8988T (cell line): Measurements from ENCODE around the gene CNTN5.

Source experiments
- DNase-seq: peaks from one replicate; pipeline ENCODE4 v3.0.0; 2011

The CNTN5 gene

DNA sequence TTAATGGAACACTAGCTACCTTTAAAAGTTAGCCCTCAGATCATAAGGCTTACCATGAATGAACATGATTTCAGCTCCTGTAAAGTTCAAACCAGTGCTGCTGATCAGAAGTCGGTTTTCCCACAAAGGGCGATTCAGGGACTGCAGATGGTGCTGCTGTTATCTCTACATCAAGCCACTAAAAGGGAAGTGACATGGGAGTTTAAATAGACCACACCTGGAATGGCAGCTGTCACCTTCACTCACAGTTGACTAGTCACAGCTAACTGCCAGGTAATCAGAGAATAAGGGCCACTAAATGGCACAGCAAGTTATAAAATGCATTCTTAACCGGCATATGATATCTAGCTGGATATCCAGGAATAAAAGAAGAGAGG, 1085.2 kb downstream of the CNTN5 start:
- no peak for DNase-seq

DNA sequence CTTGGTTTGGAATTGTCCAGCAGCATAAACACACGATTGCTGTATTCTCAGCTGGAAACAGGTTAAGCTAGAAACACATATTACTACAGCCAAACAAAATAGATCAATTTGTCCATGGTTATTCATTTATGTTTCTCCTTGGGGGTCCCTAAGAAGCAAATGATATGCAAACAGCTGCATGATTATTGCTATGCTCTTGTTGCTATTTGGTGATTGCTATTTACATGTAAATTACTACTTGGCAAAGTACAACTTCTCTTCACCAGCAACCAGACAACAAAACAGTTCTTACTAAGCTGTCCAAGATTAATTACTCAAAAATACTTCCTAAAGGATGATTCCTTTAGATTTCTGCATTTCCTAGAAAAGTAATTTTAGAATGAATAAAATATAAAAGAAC, 1098.4 kb downstream of the CNTN5 start:
- DNase-seq, result no peak

DNA sequence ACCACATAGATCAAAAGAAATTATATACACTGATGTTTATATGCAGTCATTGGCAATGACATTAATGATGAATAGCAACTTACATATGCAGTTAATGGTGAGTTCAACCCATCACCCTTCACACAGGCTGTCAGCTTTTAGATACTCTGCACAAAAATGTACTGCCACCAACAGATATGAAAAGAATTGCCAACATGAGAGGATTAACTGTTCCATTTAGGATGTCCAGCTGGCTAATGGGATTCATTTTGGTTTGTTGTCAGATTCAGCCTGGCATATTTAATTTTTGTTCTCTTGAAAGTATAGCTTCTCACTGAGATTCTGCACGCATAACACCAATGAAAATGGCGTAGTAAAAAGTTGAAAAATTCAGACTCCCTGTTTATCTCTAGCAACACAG, 1112.4 kb downstream of the CNTN5 start:
- DNase-seq, result no peak

DNA sequence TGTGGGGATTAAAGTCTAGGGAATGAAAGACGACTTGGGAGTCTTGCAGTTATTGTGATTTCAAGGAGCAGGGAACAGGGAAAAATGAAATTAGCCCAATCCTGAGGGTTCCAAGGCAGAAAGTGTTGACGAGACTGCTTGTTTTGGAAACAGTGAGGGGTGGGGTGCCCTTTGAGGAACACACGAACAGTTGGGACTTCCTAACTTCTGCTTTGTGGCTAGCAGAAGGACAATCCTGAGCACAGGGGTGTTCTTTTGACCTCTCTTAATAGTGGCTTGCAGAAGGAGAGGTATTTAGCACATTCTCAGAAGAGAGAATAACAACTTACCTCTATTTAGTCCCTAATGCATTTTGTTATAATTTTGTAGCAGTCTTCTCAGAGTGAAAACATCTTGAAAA, 1120.5 kb downstream of the CNTN5 start:
- no peak for DNase-seq

DNA sequence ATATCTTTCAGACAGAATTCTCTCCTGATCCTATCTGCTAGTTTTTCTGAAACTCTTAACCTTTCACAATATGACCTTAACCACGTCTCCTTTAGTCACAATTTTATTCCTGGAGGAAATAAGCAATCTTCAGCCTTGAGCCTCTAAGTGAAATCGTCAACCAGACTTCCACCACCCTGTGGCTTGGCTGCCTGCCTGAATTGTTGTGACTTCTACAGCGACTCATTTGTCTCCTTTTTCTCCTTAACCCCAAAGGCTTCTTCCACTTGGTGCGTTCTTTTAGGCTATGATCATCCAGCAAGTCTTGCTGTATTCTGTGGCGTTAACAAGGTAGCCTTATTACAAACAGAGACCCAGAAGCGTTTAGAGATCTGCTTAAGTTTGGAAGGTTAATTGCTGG, 1131.2 kb downstream of the CNTN5 start:
- no peak for DNase-seq

DNA sequence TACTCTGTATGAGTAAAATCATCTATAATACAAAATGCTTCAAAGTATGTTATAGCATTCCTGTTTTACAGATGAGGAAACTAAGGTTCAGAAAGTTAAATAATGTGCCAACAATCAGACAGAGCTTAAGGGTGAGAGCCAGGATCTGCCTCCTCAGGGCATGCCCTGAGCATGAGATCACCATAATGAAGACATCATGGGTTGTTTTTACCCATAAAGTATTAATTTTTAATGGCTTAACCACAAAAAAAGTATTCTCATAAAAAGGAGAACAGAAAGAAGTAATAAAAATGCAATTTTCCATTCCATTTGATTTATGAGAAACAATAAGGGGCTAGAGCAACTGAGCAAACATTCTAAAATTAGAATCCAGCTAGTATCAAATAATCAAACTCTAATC, 1132.0 kb downstream of the CNTN5 start:
- DNase-seq, result no peak

DNA sequence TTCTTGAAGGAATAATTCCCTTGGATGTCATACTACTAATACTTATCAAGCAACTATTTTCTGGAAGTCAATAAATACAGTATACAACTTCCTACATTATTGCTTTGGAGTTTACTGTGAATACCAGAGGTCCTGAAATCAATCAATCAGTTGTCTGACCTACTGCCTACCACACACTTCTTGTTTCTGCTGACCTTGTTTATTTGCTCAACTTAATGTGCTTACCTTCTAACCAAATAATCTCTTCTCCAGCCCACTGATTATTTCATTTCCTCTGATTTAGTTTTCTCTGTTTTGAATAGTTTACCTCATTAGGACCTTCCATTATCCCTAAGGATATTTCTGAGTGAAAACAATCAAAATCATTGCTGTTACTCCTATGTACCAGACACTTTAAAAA, 1142.7 kb downstream of the CNTN5 start:
- no peak for DNase-seq

DNA sequence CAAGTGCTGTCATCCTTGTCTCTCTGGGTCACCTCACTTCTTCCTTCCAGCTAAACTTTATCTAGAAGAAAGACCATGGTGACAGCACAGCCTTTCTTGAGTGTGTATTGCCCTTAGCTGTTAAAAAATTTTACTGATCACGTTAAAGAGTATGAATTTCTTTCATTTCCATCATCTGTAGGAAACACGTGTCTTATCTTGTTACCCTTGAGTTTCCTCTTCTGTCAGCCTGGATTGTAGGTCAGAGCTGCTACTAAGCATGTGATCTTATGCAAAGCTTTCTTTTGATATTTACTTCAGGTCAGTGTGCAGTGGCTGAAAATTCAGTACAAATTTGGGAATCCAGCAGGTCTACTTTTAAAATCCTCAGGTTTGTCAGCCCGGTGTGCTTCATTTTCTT, 1154.1 kb downstream of the CNTN5 start:
- DNase-seq, result no peak

DNA sequence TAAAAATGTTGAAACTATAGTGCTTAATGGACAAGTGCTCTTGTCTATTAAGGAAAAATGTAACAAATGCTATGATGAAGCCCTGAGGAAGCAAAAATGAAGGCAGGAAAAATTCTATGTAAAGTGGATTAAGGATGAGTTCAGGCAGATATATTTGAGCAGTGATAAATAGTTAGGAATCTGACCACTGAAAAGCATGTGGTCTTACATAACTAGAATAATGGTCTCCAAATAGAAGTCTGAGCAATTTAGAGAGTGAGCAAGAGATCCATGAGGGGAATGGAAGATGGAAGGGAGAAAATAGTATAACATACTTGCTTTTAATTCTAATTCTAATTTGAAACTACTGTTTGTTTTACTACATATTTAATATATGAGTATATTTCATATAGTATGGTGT, 1155.7 kb downstream of the CNTN5 start:
- no peak for DNase-seq

DNA sequence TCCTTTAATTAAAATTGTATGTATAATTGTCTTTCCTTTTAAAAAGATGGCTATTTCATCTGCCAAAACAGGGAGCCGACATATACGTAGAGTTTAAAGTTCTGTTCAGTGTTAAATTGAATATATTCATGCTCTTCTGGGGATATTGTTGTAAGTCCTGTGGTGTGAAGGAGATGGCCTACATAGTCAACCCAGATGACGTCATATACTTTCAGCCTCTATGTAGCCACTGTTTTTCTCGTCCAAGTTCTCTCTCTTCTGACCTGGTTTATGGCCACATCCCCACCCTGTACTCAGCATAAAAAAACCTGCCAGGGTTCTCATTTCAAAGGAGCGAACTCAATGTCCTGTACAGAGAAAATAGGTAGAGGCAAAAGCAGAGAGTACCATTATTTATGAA, 1156.9 kb downstream of the CNTN5 start:
- DNase-seq, result no peak

DNA sequence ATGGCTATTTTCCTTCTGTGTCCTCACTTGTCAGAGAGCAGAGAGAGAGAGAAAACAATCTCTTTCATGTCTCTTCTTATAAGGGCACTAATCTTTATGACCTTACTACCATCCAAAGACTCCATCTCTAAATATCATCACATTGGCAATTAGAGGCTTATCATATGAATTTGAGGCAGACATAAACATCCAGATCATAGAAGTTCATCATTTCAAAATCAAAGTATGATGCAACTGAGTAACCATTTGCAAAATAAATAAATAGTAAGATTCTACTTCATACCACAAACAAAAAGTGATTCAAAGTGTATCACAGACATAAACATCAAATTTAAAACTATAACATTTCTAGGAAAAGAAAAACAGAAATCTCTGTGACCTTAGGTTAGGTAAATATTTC, 1161.6 kb downstream of the CNTN5 start:
- DNase-seq, result no peak

DNA sequence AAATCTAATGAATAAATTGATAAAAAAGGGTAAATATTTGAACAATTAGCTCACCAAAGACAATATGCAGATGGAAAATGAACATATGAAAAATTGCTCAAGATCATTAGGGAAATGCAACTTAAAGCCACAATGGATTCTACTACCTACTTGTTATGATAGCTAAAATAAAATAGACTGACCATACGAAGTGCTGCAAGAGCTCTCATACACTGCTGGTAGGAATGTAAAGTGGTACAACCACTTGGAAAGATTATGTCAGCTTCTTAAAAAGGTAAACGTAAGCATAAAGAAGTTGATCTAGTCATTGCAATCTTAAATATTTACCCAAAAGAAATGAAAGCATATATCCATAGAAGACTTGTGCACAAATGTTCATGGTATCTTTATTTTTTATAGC, 1162.2 kb downstream of the CNTN5 start:
- DNase-seq, result no peak

DNA sequence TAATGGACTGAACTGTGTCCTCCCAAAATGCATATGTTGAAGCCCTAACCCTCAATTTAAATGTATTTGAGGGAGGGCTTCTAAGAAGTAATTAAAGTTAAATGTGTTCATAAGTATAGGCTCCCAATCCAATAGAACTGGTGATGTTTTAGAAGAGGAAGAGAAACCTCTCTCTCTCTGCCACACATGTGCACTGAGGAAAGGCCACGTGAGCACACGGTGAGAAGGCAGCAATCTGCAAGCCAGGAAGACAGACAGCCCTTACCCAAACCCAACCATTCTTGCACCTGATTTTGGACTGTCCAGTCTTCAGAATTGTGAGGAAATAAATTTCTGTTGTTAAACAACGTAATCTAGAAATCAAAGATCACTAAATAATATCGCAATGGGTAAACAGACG, 1164.8 kb downstream of the CNTN5 start:
- no peak for DNase-seq

DNA sequence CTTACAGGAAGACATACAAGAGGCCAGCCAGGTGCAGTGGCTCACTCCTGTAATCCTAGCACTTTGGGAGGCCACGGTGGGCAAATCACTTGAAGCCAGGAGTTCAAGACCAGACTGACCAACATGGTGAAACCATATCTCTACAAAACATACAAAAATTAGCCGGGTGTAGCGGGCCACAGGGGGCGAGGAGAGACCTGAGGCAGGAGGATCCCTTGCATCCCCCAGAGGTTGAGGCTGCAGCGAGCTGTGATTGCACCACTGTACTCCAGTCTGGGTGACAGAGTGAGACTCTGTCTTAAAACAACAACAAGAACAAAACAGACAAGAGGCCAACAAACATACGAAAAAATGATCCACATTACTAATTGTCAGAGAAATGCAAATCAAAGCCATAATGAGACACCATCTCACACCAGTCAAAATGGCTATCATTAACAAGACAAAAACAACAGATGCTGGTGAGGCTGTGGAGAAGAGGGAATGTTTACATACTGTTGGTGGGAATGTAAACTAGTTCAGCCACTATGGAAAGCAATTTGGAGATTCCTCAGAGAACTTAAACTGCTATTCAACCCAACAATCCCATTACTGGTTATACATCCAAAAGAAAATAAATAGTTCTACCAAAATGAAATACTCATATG, 1167.5 kb downstream of the CNTN5 start:
- DNase-seq, result no peak

DNA sequence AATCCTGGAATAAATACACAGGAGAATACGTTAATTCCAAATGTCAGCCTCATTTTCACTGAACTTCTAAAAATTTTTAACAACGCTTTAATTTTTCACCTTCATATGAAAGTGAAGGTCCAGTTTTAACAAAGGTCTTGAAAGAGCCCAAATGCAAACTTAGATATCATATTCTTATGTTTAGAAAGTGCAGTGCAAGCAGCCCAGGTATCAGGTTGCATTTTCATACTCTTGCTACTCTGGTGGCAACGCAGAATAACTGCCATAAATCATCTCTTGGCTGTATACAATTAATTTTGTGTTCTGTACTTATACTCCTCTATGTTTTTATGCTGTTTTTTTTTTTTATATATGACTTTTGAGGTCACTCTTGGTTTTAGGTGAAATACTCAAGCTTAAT, 1169.6 kb downstream of the CNTN5 start:
- no peak for DNase-seq

DNA sequence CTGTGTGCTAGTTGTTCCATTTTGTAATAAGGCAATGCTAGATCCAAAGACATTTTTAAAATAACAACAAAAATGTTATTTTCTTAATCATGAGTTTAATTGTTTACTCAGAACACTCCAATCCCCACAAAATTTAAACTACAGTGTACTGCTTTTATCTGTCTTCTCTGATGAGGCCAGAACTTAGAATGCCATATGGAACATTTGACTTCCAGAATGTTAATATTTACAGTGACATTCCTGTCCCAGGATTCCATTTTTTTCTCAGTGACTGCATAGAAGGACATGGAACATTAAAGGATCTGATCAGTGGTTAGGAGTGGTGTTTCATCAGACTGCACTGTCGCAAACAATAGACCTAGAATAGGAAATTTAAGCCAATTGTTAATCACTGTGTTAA, 1171.4 kb downstream of the CNTN5 start:
- DNase-seq, result no peak

DNA sequence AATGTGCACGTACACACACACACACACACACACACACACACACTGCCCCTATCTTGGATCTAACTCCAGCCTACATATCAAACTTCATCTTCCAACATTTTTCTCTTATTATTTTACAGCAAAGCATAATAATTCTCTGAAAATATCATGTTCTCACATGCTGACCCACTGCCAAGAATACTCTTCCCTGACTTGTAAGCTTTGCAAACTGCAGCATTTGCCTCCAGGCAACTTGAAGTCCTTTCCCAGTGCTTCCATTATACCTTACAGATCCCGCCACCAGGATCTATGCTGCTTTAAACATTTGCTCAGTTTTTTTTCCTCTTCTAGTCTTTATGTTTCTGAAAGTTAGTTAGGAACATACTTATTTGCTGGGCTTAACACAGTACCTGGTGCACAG, 1183.0 kb downstream of the CNTN5 start:
- DNase-seq, result no peak

DNA sequence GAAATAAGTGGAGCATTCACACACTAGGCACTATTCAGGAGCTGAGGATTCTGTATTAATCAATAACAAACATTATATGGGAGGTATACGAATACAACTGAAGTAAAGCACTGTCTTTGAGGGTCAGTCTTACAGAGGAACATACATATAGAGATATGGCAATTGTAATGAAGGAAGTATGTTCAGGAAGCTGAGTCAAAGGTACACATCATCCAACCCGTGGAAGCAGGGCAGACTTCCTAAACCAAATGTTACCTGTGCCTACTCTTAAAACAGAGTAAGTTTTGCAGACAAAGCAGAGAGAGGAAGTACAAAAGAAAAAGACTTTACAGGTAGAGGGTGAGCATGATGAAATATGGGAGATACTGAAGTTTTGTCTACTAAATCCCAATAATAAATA, 1185.2 kb downstream of the CNTN5 start:
- DNase-seq, result no peak

DNA sequence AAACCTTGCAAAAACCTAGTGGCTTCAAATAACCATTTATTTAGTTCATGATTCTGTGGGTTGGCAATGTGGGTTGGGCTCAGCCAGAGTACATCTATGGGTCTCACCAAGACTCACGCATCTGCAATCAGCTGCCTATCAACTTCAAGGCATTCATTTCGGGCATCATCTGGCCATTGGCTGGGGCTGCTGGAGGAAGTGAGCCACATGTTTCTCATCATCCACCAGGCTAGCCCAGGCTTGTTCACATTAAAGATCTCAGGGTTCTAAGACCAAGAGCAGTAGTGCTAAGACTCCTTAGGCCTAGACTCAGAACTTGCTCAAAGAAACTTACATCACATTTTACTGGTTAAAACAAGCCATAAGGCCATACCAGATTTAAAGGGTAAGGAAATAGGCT, 1187.5 kb downstream of the CNTN5 start:
- DNase-seq, result no peak

DNA sequence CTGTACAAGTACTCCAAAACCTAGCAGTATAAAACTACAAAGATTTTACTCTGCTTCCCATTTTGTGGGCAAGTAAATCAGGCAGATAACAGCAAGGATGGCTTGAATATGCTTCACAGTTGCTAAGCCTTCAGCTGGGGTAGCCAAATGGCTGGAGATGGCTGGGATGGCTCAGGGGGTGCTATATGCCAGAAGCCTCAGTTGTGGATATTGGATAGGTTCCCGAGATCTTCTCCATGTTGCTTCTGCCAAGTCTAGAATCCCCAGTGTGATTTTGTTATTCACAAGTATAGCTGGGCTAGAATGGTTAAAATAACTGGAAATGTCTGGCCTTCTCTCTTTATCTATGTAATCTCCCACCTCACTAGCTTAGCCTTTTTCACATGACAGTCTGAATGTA, 1194.0 kb downstream of the CNTN5 start:
- DNase-seq, result no peak

DNA sequence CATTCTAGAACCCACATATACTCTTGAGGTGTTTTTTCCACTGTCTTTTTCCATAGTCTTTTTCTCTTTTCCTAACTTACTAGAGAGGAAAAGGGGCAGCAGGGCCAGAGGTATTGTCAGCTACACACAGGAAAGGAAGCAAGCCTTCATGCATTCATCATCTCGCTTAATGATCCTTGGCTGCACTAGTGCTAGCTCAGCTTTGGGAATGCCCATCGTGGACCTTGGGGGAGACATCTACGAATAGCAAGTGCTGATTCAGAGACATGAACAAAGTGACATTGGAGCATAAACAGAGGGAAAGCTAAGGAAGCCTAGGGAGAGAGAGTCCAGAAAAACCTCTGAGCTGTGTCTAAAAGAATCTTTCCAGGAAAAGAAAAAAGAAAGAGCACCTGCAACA, 1200.1 kb downstream of the CNTN5 start:
- no peak for DNase-seq

DNA sequence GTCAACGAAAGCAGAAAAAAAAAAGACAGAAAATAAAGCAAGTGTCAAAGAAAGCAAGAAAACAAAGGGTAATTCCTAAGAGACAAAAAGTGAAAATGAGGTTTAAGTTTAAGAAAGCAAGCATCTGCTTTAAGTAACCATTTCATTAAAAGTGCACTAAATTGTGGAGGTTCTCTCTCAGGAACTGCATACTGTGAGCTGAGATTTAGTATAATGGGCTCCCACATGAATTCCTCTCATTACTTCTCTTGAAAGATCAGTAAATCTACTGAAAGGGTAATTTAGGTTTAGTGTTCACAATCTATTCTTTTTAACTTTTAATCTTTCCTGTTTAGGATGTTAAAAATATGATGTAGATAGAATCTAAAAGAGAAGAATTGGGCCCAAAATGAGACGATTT, 1201.0 kb downstream of the CNTN5 start:
- DNase-seq, result no peak

DNA sequence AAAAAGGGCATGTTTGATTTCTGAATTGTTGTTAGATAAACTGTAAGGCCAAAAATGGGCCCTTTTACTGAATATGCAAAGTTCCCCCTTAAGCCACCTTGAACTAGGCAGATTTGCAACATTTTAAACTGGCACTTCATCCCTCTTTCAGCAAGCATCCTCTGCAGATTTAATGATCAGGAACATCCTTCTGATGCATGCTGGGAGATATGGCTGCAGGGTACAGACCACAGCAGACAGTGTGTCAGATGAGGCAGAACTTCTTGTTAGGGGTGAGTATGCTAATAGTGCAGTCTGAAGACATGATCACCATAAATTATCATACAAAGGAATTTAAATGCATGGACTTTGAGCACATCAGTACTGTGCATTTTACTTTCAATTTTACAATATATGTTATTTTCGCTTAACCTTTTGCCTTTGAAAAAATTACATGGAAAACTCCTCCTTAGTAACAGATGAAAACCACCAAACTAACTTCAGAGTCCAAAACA, 1203.8 kb downstream of the CNTN5 start:
- no peak for DNase-seq

DNA sequence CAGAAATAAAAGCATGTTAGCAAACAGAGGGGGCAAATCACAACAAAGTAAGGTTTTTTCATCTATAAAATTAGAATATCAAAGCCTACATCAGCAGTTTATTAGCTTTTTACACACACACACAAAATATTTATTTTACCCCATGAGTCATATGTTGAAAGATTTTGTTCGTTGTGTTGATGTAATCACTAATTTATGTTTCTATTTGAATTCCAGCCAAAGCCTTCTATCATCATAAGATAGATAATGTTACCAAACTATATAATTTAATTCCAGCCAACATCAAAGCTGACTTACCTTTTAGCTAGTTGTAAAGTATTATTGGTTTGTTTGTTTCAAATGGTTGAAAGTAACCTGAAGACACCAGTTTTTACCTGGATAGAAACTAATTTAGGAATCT, 1208.3 kb downstream of the CNTN5 start:
- no peak for DNase-seq

DNA sequence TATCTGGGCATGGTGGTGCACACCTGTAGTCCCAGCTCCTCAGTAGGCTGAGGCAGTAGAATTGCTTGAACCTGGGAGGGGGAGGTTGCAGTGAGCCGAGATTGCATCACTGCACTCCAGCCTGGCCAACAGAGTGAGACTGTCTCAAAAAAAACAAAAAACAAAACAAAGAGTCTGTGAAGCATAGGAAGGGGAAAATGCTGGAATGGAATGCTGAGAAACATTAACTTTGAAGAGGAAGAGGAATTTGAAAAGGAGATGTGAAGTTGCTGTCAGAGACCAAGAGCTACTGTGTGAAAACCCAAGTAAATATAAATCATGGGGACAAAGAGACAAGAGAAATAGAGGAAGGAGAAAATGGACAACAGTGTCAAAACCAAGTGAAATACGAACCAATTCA, 1211.3 kb downstream of the CNTN5 start:
- no peak for DNase-seq

DNA sequence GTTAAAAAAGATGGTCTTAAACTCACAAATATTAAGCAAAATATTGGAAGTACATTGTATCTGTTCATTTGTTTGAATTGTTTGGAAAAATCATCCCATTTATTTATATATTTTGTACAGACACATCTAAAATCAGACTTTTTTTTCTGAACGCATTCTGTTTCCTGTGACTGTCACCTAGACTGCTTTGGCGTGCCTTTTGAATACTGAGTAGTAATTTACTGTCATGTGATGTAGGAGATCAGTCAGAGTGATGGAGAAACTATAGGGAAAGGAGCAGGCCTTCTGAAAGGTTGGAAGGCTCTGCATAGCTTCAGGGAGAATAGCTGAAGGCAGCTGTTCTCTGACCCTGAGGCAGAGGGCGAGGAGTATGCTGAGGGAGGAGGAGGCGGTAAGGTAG, 1214.3 kb downstream of the CNTN5 start:
- DNase-seq, result no peak
